Measurements from ENCODE around the gene SORCS1.

SORCS1 gene

GRCh38 chr10:106534441-106534840, 630.1 kb downstream of the SORCS1 start:
- no peak for DNase-seq (ENCODE audit: low spot score)

DNA sequence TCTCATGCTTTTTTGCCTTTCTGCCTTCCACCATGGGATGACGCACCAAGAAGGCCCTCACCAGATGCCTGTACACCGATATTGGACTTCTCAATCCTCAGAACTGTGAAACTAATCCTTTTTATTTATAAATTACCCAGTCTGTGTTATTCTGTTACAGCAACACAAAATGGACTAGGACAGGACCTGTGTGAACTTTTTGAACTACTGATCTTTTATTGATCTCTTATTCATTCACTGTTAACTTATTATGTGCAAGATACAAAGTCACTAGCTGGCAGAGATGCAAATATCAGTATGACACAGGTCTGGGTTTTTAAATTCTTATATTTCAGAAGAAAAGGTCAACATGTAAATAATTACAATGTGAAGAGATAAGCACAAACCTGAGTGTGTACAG, 635.8 kb downstream of the SORCS1 start:
- DNase-seq (ENCODE audit: low spot score): no peak

DNA sequence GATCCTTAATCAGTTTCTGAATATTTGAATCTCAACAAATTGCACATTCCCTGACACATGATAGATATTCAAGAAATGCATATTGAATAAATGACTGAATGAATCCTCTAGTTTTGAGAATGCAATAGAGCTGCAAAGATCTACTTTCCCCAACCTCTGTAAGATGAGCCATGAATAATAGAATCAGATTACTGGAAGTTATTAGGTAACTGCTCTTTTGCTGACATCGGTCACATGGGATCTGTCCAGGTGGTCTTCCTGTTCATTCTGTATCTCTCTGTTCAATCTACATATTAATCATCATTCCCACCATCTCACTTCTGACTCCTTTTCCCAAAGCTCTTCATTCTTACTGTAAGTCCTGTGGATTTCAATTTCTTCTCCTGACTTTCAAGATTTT, 638.7 kb downstream of the SORCS1 start:
- no peak for DNase-seq (ENCODE audit: low spot score)

Data from RKO (cell line).